OCI-LY3 (cell line): ENCODE results near the gene CD8B.

ENCODE experiments used
- H2AFZ ChIP-seq: fragments of 200-600, 300-600 bp; shearing (Covaris generic); 2 replicates; pipeline ENCODE4 v1.6.0; 2014; ENCODE audit warnings: antibody characterized with exemption, low read depth, low read length
- H3K27ac ChIP-seq: fragments of 200-600, 300-600 bp; sonication (generic); 2 replicates; pipeline ENCODE4 v1.5.1; 2014; ENCODE audit warnings: mild to moderate bottlenecking, low read length, moderate library complexity, mixed read lengths
- H3K27me3 ChIP-seq: fragments of 200-600, 300-600 bp; sonication (generic); 2 replicates; pipeline ENCODE4 v1.6.1; 2014; ENCODE audit warnings: low read depth, low read length, mixed read lengths
- H3K36me3 ChIP-seq: fragments of 200-600, 300-600 bp; sonication (generic); replicated peaks from 2 replicates; pipeline ENCODE3; 2014; ENCODE audit warnings: low read depth, low read length, mixed read lengths
- H3K4me1 ChIP-seq: fragments of 300-600, 200-600 bp; sonication (generic); 2 replicates; pipeline ENCODE4 v1.6.1; 2014; ENCODE audit warnings: low read length, mixed read lengths
- H3K4me2 ChIP-seq: fragments of 200-600, 300-600 bp; sonication (generic); 2 replicates; pipeline ENCODE4 v1.6.1; 2014; ENCODE audit warnings: low read length, mixed read lengths
- H3K4me3 ChIP-seq: fragments of 300-600, 200-600 bp; sonication (generic); 2 replicates; pipeline ENCODE4 v1.5.1; 2014; ENCODE audit warnings: antibody characterized with exemption, mild to moderate bottlenecking, low read length, moderate library complexity
- H3K79me2 ChIP-seq: fragments of 300-600, 200-600 bp; shearing (Covaris generic); 2 replicates; pipeline ENCODE4 v1.6.1; 2014; ENCODE audit warnings: mild to moderate bottlenecking, low read length, mixed read lengths
- H3K9ac ChIP-seq: fragments of 300-600, 200-600 bp; shearing (Covaris generic); 2 replicates; pipeline ENCODE4 v1.6.0; 2014; ENCODE audit warnings: mild to moderate bottlenecking, low read length, moderate library complexity
- H3K9me3 ChIP-seq: fragments of 200-600, 300-600 bp; shearing (Covaris generic); 2 replicates; pipeline ENCODE4 v1.6.1; 2014; ENCODE audit warnings: low read length, mixed read lengths; ENCODE audit not compliant: insufficient read depth
- H4K20me1 ChIP-seq: fragments of 200-600, 300-600 bp; sonication (generic); 2 replicates; pipeline ENCODE4 v1.6.1; 2016; ENCODE audit warnings: low read length, mixed read lengths; ENCODE audit not compliant: insufficient read depth
- CTCF ChIP-seq: fragments of 200-600, 300-600 bp; sonication (generic); IDR thresholded peaks from 2 replicates; pipeline ENCODE4 v1.5.1; 2014; ENCODE audit warnings: antibody characterized with exemption, low read length, low read depth
- EZH2phosphoT487 ChIP-seq: fragments of 200-600 bp; shearing (Covaris generic); IDR thresholded peaks from 2 replicates; pipeline ENCODE4 v1.6.1; 2018; ENCODE audit warnings: antibody characterized with exemption, mixed run types, low read depth

Gene CD8B

DNA sequence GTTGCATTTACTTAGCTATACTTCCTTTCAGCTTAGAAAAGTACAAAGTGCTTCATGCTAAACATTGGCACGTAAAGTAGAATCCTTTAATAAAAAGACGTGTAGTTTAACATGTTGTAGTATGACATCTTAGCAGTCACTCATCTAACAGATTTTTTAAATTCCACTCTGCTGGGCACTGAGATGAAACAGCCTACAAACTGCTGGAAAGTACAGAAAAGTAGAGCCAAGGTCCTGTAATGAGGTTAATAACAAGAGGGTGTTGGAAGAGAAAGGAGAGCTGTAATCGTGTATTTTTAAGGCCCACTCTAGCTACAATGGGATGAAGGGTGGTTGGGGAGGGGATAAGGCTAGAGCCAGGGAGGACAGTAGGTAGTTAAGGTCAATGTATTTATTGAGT, 81.7 kb downstream of the CD8B start:
- Histone ChIP-seq H3K4me1 (peaks cover 45% of the 10 kb centered on the region), H3K27me3 (no peaks in the 10 kb centered on the region), H3K9me3 (no peaks in the 10 kb centered on the region), H3K27ac (no peak overlapping the region), H3K79me2 (no peaks in the 10 kb centered on the region), H3K4me2 (no peak overlapping the region), H3K36me3 (peaks cover 6% of the 10 kb centered on the region), H3K4me3 (no peak overlapping the region), H3K9ac (no peak overlapping the region), H2AFZ (no peak overlapping the region), H4K20me1 (peaks cover 17% of the 10 kb centered on the region)
- no peak for TF ChIP-seq EZH2phosphoT487
- no peak for TF ChIP-seq CTCF

- TF ChIP-seq CTCF (no peak), EZH2phosphoT487 (no peak)
Measured at GRCh38 chr2:86778957-86779356, 82.7 kb downstream of the CD8B start.

DNA sequence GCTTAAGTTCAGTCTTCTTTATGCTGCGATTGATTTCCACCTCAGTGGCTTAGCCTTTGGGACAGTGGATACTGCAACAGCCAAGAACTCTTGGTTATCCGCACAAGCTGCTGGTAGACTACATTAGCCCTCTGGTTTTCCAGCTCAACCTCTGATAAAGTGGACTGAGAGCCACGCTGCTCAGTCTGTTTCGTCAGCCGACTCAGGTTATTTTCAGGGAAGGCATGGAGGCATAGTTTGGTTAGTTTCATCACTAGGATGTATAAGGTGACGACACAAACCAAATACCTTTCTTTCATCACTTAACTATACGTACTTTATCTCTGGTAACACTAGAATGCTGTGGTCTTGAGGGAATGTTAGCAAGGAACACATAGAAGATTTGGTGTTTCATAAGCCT, 85.2 kb downstream of the CD8B start:
- Histone ChIP-seq H3K27ac (no peak overlapping the region), H3K9me3 (no peaks in the 10 kb centered on the region), H3K27me3 (no peaks in the 10 kb centered on the region), H3K79me2 (no peaks in the 10 kb centered on the region), H3K4me1 (peaks cover 12% of the 10 kb centered on the region), H3K36me3 (peaks cover 26% of the 10 kb centered on the region), H4K20me1 (peaks cover 13% of the 10 kb centered on the region), H3K4me2 (no peak overlapping the region), H2AFZ (no peak overlapping the region), H3K4me3 (no peak overlapping the region), H3K9ac (no peak overlapping the region)
- no peak for TF ChIP-seq EZH2phosphoT487
- TF ChIP-seq CTCF, result no peak

More at GRCh38 chr2:86778957-86779356, 82.7 kb downstream of the CD8B start:
- H3K4me3 ChIP-seq, result no peak overlapping the region
- H2AFZ ChIP-seq, result no peak overlapping the region
- H4K20me1 ChIP-seq, result peaks cover 25% of the 10 kb centered on the region
- no peak overlapping the region for H3K27ac ChIP-seq
- H3K4me1 ChIP-seq, result peaks cover 36% of the 10 kb centered on the region
- no peaks in the 10 kb centered on the region for H3K79me2 ChIP-seq
- H3K27me3 ChIP-seq, result no peaks in the 10 kb centered on the region
- no peak overlapping the region for H3K4me2 ChIP-seq
- no peaks in the 10 kb centered on the region for H3K9me3 ChIP-seq
- peaks cover 15% of the 10 kb centered on the region for H3K36me3 ChIP-seq
- H3K9ac ChIP-seq, result no peak overlapping the region

GRCh38 chr2:86775338-86775737, 86.3 kb downstream of the CD8B start:
- no peak overlapping the region for H2AFZ ChIP-seq
- H4K20me1 ChIP-seq, result peaks cover 19% of the 10 kb centered on the region

More at GRCh38 chr2:86775338-86775737, 86.3 kb downstream of the CD8B start:
- Histone ChIP-seq H3K4me2 (no peak overlapping the region), H3K9ac (no peak overlapping the region), H3K9me3 (no peaks in the 10 kb centered on the region), H3K27ac (no peak overlapping the region), H3K79me2 (no peaks in the 10 kb centered on the region), H3K27me3 (no peaks in the 10 kb centered on the region), H3K4me1 (peaks cover 6% of the 10 kb centered on the region; the same call in 1 of the 2 replicates), H3K4me3 (no peak overlapping the region), H3K36me3 (peaks cover 35% of the 10 kb centered on the region)
- TF ChIP-seq CTCF (no peak), EZH2phosphoT487 (no peak)
